IMR-90 (cell line): ENCODE results near the gene ARHGAP35. TPM values are rescaled to one million over a fixed set of nuclear protein-coding genes. Genes with fewer than 3 reads are reported as not detected.

Source experiments
- ATAC-seq: fragments of 200-7000 bp; cut with Tn5 transposase; 2 replicates; pipeline ENCODE4 v1.9.1; 2020; ENCODE audit warnings: low read depth, mild to moderate bottlenecking, moderate library complexity
- BruUV-seq: library from RNA; stranded (reverse); fragments of 400-500 nt; replicated peaks from 2 replicates; lab custom pipeline; 2021; lab: Mats Ljungman, UMichigan
- CTCF ChIA-PET: fragments of 300-600 bp; formaldehyde crosslinking; extraction: SDS; loops from one replicate; lab custom pipeline; 2021; ENCODE audit warnings: antibody characterized with exemption; lab: Yijun Ruan, JAX
- POLR2A ChIA-PET: fragments of 300-600 bp; sonication (Branson Sonifier 250); formaldehyde crosslinking; loops from one replicate; lab custom pipeline; 2022; ENCODE audit warnings: antibody characterized with exemption; ENCODE audit not compliant: unreplicated experiment; lab: Charles Lee
- DNase-seq: peaks from one replicate; pipeline ENCODE4 v3.0.0; 2013
- H2AFZ ChIP-seq: replicated peaks from 2 replicates; pipeline ENCODE3; 2013; ENCODE audit warnings: low read length, mild to moderate bottlenecking; ENCODE audit not compliant: poor library complexity
- H2AK5ac ChIP-seq: 2 replicates; pipeline ENCODE4 v1.6.1; 2013; ENCODE audit warnings: low read depth, low read length, inconsistent platforms
- H2AK9ac ChIP-seq: replicated peaks from 2 replicates; pipeline ENCODE3; 2013; ENCODE audit warnings: mild to moderate bottlenecking, low read depth, low read length, moderate library complexity; ENCODE audit not compliant: poor library complexity
- H2BK120ac ChIP-seq: 2 replicates; pipeline ENCODE4 v1.6.1; 2013; ENCODE audit warnings: low read depth, low read length, inconsistent platforms
- H2BK15ac ChIP-seq: 3 replicates; pipeline ENCODE4 v1.6.1; 2013; ENCODE audit warnings: low read depth, low read length, inconsistent platforms
- H2BK20ac ChIP-seq: 2 replicates; pipeline ENCODE4 v1.6.1; 2013; ENCODE audit warnings: low read depth, mild to moderate bottlenecking, inconsistent platforms, low read length, moderate library complexity
- H2BK5ac ChIP-seq: 2 replicates; pipeline ENCODE4 v1.6.1; 2013; ENCODE audit warnings: mild to moderate bottlenecking, low read depth, low read length, inconsistent platforms; ENCODE audit not compliant: poor library complexity, severe bottlenecking
- H3K14ac ChIP-seq: replicated peaks from 2 replicates; pipeline ENCODE4 v1.6.1; 2013; ENCODE audit warnings: low read depth, low read length, inconsistent platforms
- H3K18ac ChIP-seq: 2 replicates; pipeline ENCODE4 v1.6.1; 2013; ENCODE audit warnings: low read depth, low read length, control low read depth
- H3K23ac ChIP-seq: 2 replicates; pipeline ENCODE4 v1.6.1; 2013; ENCODE audit warnings: low read depth, low read length, inconsistent platforms
- H3K27ac ChIP-seq: 2 replicates; pipeline ENCODE4 v1.5.1; 2013; ENCODE audit warnings: mild to moderate bottlenecking, control low read depth, low read length; ENCODE audit not compliant: insufficient read depth
- H3K27me3 ChIP-seq: 2 replicates; pipeline ENCODE4 v1.6.1; 2013; ENCODE audit warnings: low read length; ENCODE audit not compliant: control insufficient read depth, insufficient read depth
- H3K36me3 ChIP-seq: 2 replicates; pipeline ENCODE4 v1.6.1; 2013; ENCODE audit warnings: low read length, mixed read lengths; ENCODE audit not compliant: control insufficient read depth, insufficient read depth
- H3K4ac ChIP-seq: 2 replicates; pipeline ENCODE4 v1.6.1; 2013; ENCODE audit warnings: low read depth, low read length, inconsistent platforms
- H3K4me1 ChIP-seq: 2 replicates; pipeline ENCODE4 v1.6.1; 2013; ENCODE audit warnings: low read length, mixed read lengths; ENCODE audit not compliant: control insufficient read depth, insufficient read depth
- H3K4me2 ChIP-seq: 2 replicates; pipeline ENCODE4 v1.6.1; 2013; ENCODE audit warnings: low read depth, mild to moderate bottlenecking, control low read depth, low read length, moderate library complexity
- H3K4me3 ChIP-seq: 2 replicates; pipeline ENCODE4 v1.5.1; 2013; ENCODE audit warnings: low read depth, mild to moderate bottlenecking, control low read depth, low read length, moderate library complexity; ENCODE audit not compliant: insufficient read depth
- H3K56ac ChIP-seq: 2 replicates; pipeline ENCODE4 v1.6.1; 2013; ENCODE audit warnings: low read length, inconsistent platforms; ENCODE audit not compliant: insufficient read depth; ENCODE audit errors: extremely low read depth
- H3K79me1 ChIP-seq, 2 experiments: 2 replicates each; pipeline ENCODE4 v1.6.1; 2013; ENCODE audit warnings: low read length in 2 of 2, inconsistent platforms in 1 of 2, low read depth in 1 of 2
- H3K9ac ChIP-seq: 2 replicates; pipeline ENCODE4 v1.6.1; 2013; ENCODE audit warnings: low read depth, low read length, control low read depth
- H3K9me1 ChIP-seq: 2 replicates; pipeline ENCODE4 v1.6.1; 2013; ENCODE audit warnings: low read length, inconsistent platforms; ENCODE audit not compliant: insufficient read depth
- H3K9me3 ChIP-seq: 2 replicates; pipeline ENCODE4 v1.6.1; 2013; ENCODE audit warnings: low read length; ENCODE audit not compliant: control insufficient read depth, insufficient read depth
- H4K20me1 ChIP-seq: 2 replicates; pipeline ENCODE4 v1.6.1; 2013; ENCODE audit warnings: low read length, inconsistent platforms; ENCODE audit not compliant: insufficient read depth
- H4K5ac ChIP-seq: 2 replicates; pipeline ENCODE4 v1.6.1; 2013; ENCODE audit warnings: mild to moderate bottlenecking, low read depth, low read length, control low read depth
- H4K8ac ChIP-seq, 2 experiments: 2 replicates each; pipeline ENCODE4 v1.6.1; 2013; ENCODE audit warnings: low read depth in 2 of 2, low read length in 2 of 2, control low read depth in 1 of 2, inconsistent platforms in 1 of 2
- H4K91ac ChIP-seq: 2 replicates; pipeline ENCODE4 v1.6.1; 2013; ENCODE audit warnings: low read depth, low read length, inconsistent platforms; ENCODE audit not compliant: insufficient read depth
- RAD21 ChIP-seq: IDR thresholded peaks from 2 replicates; pipeline ENCODE4 v1.6.1; 2012; ENCODE audit warnings: low read length, improper control_type of control experiment
- RCOR1 ChIP-seq: IDR thresholded peaks from 2 replicates; pipeline ENCODE4 v1.6.1; 2012; ENCODE audit warnings: mild to moderate bottlenecking, low read length, improper control_type of control experiment; ENCODE audit not compliant: insufficient replicate concordance
- WGBS, 2 experiments: methylation state at CpG; one replicate each; pipeline versions ENCODE4 v1.1.5 to v1.1.7; 2013; ENCODE audit warnings: missing lambda C conversion rate in 2 of 2; ENCODE audit not compliant: insufficient read length in 1 of 2; ENCODE audit errors: extremely low coverage in 2 of 2; 5-methylcytosine and 5-hydroxymethylcytosine counted together
- dilution Hi-C: fragments of 300-500 bp; cut with HindIII; formaldehyde crosslinking; loops from one replicate; pipeline ENCODE4 v1.14.3; 2018; ENCODE audit warnings: low sequenced_read_pairs; ENCODE audit not compliant: unreplicated experiment
- in situ Hi-C: fragments of 300-500 bp; cut with MboI; formaldehyde crosslinking; loops from 3 replicates; pipeline ENCODE4 v1.14.3; 2019; ENCODE audit warnings: low sequenced_read_pairs, inconsistent platforms, mixed read lengths
- intact Hi-C: fragments of 100-400 bp; cut with micrococcal nuclease; formaldehyde crosslinking; loops from 2 replicates; pipeline ENCODE4 v1.10.0; 2022
- polyA plus RNA-seq, 3 experiments: library from polyadenylated mRNA; depleted of rRNA; stranded (reverse); fragments of >200 nt; gene quantifications; 2 replicates each; pipeline ENCODE4 v1.2.3, GENCODE V29; 2012; ENCODE audit warnings: low replicate concordance in 1 of 3
- total RNA-seq: library from RNA; depleted of rRNA; stranded (reverse); fragments of >200 nt; gene quantifications from 2 replicates; pipeline ENCODE4 v1.2.3, GENCODE V29; 2012

ARHGAP35 gene
- total and polyA plus RNA-seq, 2 of the 4 experiments (the other 2 are of a cell fraction) = 16.4 to 29.0 TPM

DNA sequence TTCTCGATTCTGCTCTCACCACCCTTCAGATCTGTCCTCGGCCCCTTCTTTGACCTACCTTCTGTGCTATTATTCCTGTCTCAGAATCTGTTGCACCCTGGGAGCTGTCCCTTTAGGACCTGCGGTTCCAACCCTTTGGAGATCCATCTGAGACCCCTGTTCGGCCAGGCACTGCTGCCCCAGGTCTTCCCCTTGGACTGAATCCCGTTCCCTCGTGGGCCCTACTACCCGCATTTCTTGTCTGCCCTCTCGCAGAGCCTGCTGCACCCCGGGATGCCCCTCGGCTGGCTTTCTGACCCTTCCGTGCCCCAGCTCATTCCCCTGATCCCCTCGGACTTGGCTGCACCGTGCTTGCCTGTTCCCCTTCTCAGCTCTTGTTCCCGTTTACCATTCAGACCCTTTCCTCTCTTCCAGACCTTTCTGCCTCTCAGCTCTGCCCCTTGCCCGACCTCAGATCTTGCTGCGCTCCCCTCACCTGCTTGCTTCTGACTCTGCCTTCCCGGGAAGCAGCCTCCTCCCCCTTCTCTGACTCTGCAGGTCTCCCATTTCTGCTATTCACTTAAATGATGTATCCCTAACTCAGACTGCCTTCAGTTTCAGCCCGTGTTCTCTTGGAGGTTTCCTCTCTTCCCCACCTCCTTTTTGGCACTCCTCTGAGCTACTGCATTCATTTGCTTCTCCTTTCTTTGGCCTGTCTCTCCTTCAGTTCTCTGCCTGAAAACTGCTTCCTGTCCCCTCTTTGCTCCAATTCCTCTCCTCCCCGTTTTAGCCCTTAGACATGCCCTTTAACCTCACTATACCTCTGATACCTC, 1.1 kb downstream of the ARHGAP35 start:
- peak overlapping the region; percentile 97 for H3K4me2 ChIP-seq
- H3K18ac ChIP-seq = no peak overlapping the region; the same call in 1 of the 2 replicates
- H3K9me3 ChIP-seq = no peaks in the 10 kb centered on the region
- BruUV-seq = no TSS peak
- H3K9ac ChIP-seq = peak overlapping the region; percentile 94
- H2BK15ac ChIP-seq = peak overlapping the region; percentile 11; the same call in 1 of the 3 replicates
- H3K4ac ChIP-seq = peak overlapping the region; percentile 83
- peaks cover 40 to 68% of the 10 kb centered on the region in 2 experiments for H3K79me1 ChIP-seq
- H4K8ac ChIP-seq = peak overlapping the region in 1 of 2 experiments; percentile 10; a peak in 2 of 4 replicates
- H3K36me3 ChIP-seq = no peaks in the 10 kb centered on the region
- peaks cover 62% of the 10 kb centered on the region for H4K20me1 ChIP-seq
- H3K56ac ChIP-seq = peak overlapping the region; percentile 54; the same call in 1 of the 2 replicates
- no peak overlapping the region for H4K5ac ChIP-seq
- CTCF ChIA-PET = interaction anchor here (0.6 kb wide), 1 partner anchor 13 kb away, joined by 7 read pairs; no protein-coding TSS in a partner anchor
- TF ChIP-seq RAD21 (peak; percentile 9; the same call in 1 of the 2 replicates), RCOR1 (no peak)
- peak overlapping the region; percentile 76 for H3K14ac ChIP-seq
- POLR2A ChIA-PET = no interaction called here
- ATAC-seq = no peak
- WGBS, 2 experiments = 0% methylated on average over 18 of the region's 19 CpGs; no CpG with 5 or more reads in 1 of the 2 experiments
- no peak overlapping the region for H2BK20ac ChIP-seq
- no peak overlapping the region for H2BK120ac ChIP-seq
- H2BK5ac ChIP-seq = peak overlapping the region; percentile 37
- H3K27me3 ChIP-seq = no peaks in the 10 kb centered on the region
- H2AFZ ChIP-seq = peak overlapping the region; percentile 34
- in situ Hi-C loops (no loop called here), dilution Hi-C loops (no loop called here), intact Hi-C loops (loop anchor here (2.0 kb wide), 1 partner anchor 51 kb away; no protein-coding TSS in a partner anchor)
- H2AK5ac ChIP-seq = peak overlapping the region; percentile 18
- peak overlapping the region; percentile 74 for H3K27ac ChIP-seq
- peaks cover 34% of the 10 kb centered on the region for H3K9me1 ChIP-seq
- H3K4me3 ChIP-seq = peak overlapping the region; percentile 68
- H3K4me1 ChIP-seq = peaks cover 18% of the 10 kb centered on the region
- peak overlapping the region; percentile 78 for H3K23ac ChIP-seq
- no peak for DNase-seq
- H4K91ac ChIP-seq = peak overlapping the region; percentile 58
- H2AK9ac ChIP-seq = peak overlapping the region; percentile 86
